ENCODE results near the gene SPOCK1.
"Not testable (repeated sequence)": the region's sequence is repeated elsewhere in the genome, so short reads cannot be mapped to it uniquely, and the experiment has no call there.

The SPOCK1 gene

GRCh38 chr5:137392261-137392660 lies 106.9 kb downstream of the SPOCK1 start:
- Histone ChIP-seq H3K4me3 (replicated peaks; ENCODE audit: insufficient read depth, low read length) (no peak overlapping the region), H3K27me3 (ENCODE audit: insufficient read depth, poor library complexity, severe bottlenecking) (no peaks in the 10 kb centered on the region), H3K27ac (replicated peaks) (no peak overlapping the region)
- no peak for TF ChIP-seq REST (IDR thresholded peaks at IDR 0.05; ENCODE audit: insufficient replicate concordance, low read depth)
- no peak for DNase-seq (ENCODE audit: low read depth in 1 of 2, low spot score in 1 of 2)

DNA sequence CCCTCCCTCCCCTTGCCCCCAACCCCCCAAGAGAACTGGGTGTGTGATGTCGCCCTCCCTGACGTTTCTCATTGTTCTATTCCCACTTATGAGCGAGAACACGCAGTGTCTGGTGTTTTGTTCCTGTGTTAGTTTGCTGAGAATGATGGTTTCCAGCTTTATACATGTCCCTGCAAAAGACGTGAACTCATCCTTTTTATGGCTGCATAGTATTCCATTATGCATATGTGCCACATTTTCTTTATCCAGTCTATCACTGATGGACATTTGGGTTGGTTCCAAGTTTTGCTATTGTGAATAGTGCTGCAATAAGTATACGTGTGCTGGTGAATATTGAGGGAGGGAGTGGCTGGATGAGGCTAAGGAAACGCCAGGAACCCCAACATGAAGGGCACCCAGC lies 108.1 kb downstream of the SPOCK1 start:
- H3K4me3 ChIP-seq (replicated peaks; ENCODE audit: insufficient read depth, low read length); H3K27me3 ChIP-seq (ENCODE audit: insufficient read depth, poor library complexity, severe bottlenecking); DNase-seq (ENCODE audit: low read depth in 1 of 2, low spot score in 1 of 2); H3K27ac ChIP-seq (replicated peaks): not testable (repeated sequence)

DNA sequence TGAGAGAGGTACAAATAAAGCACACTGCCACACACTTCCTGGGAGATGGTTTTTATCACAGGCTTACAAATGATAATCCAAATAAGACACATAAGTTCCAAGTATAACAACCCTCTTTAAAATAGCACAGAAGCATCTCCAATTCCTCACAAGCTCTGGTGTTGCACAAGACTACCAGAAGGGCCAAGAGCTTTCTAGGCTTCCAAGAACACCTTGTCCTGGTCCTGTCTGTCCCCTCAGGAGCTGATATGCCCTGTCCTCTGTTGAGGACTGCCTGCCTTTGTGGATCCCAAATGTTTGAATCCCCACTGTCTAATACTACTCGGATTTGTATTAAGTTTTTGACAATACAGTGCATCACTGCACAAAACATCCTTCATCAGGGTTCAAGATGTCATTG lies 110.1 kb downstream of the SPOCK1 start:
- H3K4me3 ChIP-seq (replicated peaks; ENCODE audit: insufficient read depth, low read length), result no peak overlapping the region
- H3K27me3 ChIP-seq (ENCODE audit: insufficient read depth, poor library complexity, severe bottlenecking), result no peaks in the 10 kb centered on the region
- TF ChIP-seq GABPA (IDR thresholded peaks at IDR 0.05; ENCODE audit: low read depth) (no peak), REST (IDR thresholded peaks at IDR 0.05; ENCODE audit: insufficient replicate concordance, low read depth) (no peak), POLR2AphosphoS5 (IDR thresholded peaks at IDR 0.05; ENCODE audit: low read depth) (no peak), SPI1 (IDR thresholded peaks at IDR 0.05; ENCODE audit: borderline replicate concordance, low read depth) (no peak)
- TF ChIP-seq, protein P1, sequence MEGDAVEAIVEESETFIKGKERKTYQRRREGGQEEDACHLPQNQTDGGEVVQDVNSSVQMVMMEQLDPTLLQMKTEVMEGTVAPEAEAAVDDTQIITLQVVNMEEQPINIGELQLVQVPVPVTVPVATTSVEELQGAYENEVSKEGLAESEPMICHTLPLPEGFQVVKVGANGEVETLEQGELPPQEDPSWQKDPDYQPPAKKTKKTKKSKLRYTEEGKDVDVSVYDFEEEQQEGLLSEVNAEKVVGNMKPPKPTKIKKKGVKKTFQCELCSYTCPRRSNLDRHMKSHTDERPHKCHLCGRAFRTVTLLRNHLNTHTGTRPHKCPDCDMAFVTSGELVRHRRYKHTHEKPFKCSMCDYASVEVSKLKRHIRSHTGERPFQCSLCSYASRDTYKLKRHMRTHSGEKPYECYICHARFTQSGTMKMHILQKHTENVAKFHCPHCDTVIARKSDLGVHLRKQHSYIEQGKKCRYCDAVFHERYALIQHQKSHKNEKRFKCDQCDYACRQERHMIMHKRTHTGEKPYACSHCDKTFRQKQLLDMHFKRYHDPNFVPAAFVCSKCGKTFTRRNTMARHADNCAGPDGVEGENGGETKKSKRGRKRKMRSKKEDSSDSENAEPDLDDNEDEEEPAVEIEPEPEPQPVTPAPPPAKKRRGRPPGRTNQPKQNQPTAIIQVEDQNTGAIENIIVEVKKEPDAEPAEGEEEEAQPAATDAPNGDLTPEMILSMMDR (IDR thresholded peaks at IDR 0.05; ENCODE audit: insufficient read depth, low read length), result no peak
- DNase-seq (ENCODE audit: low read depth in 1 of 2, low spot score in 1 of 2), result no peak
- H3K27ac ChIP-seq (replicated peaks), result no peak overlapping the region

GRCh38 chr5:137385064-137385463 lies 114.1 kb downstream of the SPOCK1 start:
- Histone ChIP-seq H3K27me3 (ENCODE audit: insufficient read depth, poor library complexity, severe bottlenecking) (no peaks in the 10 kb centered on the region), H3K4me3 (replicated peaks; ENCODE audit: insufficient read depth, low read length) (no peak overlapping the region), H3K27ac (replicated peaks) (no peak overlapping the region)
- TF ChIP-seq SPI1 (IDR thresholded peaks at IDR 0.05; ENCODE audit: borderline replicate concordance, low read depth) (no peak), REST (IDR thresholded peaks at IDR 0.05; ENCODE audit: insufficient replicate concordance, low read depth) (no peak), GABPA (IDR thresholded peaks at IDR 0.05; ENCODE audit: low read depth) (no peak), POLR2AphosphoS5 (IDR thresholded peaks at IDR 0.05; ENCODE audit: low read depth) (no peak)
- TF ChIP-seq, protein P1 (IDR thresholded peaks at IDR 0.05; ENCODE audit: insufficient read depth, low read length), result no peak
- no peak for DNase-seq (ENCODE audit: low read depth in 1 of 2, low spot score in 1 of 2)

All from HL-60 (cell line).